GM21526 (cell line): Measurements from ENCODE around the gene SLC12A4.
"Not testable (repeated sequence)": the region's sequence is repeated elsewhere in the genome, so short reads cannot be mapped to it uniquely, and the experiment has no call there.

Experiments
- ATAC-seq: cut with Tn5 transposase; IDR thresholded peaks from one replicate; pipeline ENCODE4 v1.9.1; 2021; ENCODE audit warnings: moderate library complexity; ENCODE audit not compliant: unreplicated experiment, low FRiP score

The SLC12A4 gene

DNA sequence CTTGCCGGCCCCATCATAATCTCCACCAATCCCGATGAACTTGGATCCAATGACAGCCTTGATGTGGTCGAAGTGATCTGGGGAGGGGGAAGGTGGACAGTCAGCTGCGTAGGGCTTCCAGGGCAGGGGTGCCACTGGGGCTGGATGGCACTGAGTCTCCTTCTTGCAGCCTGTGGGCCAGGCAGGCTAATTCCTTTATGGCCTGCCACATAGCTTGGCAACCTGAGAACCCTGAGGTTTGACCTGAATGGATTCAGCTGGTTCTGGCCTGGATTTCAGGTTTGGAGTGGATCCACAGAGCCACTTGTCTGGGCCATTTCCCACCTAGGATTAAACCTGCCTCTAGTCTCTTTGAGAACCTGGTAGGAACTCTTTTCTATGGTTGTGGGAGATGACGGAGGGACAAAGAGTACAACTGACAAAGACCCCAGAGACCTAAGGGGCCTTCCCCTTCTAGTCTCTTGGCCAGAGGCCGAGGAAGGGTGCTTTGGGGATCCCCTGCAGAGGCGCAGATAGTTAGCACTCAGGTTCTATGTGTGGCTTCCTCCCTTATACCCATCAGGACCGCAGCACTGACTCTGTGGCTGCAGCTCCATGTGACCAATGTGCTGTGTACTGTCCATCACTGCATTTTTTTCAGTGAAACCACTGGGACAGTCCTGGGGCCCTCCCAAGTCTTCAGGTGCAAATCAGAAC, 21.0 kb upstream of the SLC12A4 start:
- no peak for ATAC-seq

DNA sequence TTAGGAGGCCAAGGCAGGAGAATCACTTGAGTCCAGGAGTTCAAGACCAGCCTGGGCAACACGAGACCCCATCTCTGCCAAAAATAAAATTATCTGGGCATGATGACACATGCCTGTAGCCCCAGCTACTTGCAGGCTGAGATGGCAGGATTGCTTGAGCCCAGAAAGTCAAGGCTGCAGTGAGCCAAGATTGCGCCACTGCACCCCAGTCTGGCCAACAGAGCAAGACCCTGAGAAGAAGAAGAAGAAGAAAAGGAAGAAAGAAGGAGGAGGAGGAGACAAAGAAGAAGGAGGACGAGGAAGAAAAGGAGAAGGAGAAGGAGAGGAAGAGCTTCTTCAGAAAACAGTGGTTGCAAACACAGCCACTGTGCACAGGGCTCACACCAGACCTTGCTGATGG, 20.2 kb upstream of the SLC12A4 start:
- no peak for ATAC-seq

DNA sequence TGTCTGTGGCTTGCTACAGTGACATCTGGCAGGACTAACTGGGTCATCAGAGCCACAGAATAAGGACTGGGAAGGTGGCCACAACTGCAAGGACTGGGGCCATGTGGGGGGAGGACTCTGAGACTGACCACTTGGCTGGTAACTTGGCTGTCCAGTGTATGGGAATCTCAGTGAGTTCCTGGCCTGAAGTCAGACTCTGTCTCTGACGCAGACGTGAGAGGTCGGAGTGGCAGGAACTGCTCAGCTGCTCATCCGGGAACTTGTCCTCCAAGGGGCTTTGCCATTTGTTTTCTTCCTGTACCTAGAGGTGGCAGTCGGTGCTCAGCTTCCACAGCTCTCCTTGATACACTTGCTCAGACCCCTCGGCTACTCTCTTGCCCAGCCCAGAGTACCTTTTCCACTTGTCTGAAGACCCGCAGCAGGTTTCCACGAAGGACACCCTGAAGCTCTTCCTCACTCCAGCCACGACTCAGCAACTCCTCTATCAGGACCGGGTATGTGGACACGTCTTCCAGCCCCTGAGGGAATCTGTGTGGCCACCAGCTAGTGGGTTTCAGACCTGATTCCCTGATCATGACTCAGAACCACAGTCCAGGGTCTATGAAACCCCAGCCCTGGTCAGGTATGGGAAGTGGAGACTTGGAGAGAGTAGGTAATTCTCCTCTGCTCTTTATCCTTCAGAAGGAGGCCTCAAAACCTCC, 19.2 kb upstream of the SLC12A4 start:
- ATAC-seq = no peak

DNA sequence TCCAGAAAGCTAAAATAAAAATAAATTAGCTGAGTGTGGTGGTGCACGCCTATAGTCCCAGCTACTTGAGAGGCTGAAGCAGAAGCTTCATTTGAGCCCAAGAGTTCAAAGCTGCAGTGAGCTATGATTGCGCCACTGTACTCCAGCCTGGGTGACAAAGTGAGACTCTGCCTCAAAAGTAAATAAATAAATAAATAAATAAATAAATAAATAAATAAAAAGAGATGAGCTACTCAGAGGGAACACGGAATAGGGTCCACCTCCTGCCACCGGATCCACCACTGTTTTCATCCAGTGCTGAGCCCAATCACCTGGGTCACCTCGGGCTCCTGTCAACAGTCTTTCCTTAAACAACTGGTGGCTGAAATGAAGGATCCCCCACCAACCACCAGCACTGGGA, 18.5 kb upstream of the SLC12A4 start:
- ATAC-seq = no peak

DNA sequence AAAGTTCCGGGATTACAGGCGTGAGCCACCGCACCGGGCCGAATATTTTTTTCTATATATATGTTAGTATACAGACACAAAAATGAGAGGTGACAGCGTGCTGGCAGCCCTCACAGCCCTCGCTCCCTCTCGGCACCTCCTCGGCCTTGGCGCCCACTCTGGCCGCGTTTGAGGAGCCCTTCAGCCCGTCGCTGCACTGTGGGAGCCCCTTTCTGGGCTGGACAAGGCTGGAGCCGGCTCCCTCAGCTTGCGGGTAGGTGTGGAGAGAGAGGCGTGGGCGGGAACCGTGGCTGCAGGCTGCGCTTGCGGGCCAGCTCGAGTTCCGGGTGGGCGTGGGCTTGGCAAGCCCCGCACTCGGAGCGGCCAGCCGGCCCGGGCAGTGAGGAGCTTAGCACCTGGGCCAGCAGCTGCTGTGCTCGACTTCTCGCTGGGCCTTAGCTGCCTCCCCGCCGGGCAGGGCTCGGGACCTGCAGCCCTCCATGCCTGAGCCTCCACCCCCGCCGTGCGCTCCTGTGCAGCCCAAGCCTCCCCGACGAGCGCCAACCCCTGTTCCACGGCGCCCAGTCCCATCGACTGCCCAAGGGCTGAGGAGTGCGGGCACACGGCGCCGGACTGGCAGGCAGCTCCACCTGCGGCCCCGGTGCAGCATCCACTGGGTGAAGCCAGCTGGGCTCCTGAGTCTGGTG, 13.7 kb upstream of the SLC12A4 start:
- ATAC-seq = no peak

DNA sequence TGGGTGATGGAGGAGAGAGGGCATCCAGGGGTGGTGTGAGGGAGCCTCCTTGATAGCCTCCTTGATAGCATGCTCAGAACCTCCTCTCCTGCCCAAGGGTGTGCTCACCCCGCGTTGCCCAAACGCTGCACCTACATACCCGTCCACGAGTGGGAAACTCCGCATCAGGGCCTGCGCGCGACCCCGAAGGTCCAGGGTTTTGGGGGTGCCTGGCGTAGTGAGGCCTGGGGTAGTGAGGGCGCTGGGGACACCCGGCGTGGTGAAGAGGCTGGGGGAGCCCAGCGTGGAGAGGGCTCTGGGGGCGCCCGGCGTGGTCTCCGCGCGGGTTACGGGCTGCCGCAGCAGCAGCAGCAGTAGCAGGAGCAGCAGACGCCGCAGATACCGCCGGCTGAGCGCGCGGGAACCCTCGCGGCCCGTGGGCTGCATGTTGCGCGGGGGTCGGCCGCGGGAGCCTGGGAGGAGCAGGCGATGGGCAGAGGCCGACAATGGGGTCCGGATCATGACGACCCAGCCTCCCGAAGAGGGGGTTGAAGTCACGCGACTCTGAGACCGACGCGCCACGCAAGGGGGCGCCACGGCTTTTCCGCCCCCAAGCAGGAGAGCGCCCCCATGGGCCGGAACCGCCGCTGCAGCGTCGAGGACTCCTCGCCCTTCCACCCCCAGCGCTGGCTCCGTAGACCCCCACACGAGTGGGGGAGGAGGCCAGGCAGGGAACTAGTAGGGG, 11.7 kb upstream of the SLC12A4 start, which contains the start of gene DPEP3:
Gene DPEP3 (minus strand): TSS at position 545 of the 724 bp plus-strand sequence. CDS start 119 bp downstream, at position 426.
- ATAC-seq = no peak

DNA sequence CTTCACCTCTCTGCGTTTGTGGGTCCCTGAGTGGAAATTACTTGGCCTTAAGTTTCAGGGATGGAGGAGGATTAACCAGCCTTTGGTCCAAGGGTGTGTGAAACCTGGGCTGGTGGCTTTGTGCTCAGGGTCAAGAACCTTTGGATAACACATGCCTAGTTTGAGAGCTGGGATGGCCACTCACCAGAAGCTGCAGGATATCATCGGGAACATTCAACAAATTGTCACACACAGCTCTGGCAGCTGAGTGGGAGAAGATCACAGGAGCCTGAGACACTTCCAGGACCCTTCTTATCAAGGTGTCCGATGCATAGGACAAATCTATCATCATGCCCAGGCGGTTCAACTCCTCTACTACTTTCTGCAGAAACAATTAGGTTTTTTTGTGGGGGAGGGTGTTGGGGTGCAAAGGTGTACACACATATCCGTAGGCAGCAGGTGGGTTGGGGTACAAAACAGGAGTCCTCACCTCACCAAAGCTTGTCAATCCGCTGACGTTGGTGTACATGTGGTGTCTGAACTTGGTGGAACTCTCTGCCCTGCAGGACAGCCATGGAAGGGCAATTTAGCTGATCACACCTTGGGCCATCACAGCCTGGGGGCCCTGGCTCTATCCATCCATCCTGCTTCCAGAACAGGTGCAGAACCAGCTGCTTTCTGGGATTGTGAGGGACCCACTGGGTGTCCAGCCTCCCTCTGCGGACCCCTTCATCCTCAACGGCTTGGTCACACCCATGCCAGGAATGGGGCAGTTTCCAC, 9.2 kb upstream of the SLC12A4 start:
- no peak for ATAC-seq

DNA sequence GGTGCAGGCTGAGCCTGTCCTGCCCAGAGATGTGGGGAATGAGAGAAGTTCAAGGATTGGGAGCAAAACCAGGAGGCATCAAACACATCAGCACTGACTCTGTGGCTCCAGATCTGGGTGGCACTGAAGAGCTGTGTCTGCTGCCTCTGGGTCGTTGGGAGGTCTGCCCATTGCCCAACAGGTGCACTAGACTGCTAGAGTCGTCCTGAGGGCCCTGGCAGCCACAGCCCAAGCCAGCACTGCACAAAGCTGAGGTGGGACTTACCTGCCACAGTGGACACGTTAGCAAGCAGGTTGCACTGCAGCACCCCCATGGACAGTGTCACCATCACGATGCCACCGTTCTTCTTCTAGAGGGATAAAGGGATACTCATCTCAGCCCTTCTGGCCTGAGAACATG, 8.6 kb upstream of the SLC12A4 start:
- ATAC-seq = no peak

DNA sequence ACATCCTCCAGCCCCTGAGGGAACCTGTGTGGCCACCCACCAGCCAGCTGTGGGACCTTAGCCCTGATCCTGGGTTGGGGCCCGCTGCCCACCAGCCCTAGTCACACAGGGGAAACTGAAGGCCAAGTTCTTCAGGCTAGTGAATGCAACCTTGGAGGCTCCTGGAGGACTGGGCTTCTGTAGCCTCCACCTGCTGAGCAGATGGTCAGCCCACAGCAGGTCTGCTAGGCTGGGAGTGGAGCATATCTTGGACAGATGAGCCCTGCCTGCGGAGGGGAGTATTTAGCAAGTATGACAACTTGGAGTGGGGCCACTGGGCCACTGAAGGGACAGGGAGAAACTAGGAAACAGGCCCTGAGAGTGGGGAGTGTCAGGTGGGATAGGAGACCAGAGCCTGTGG, 7.8 kb upstream of the SLC12A4 start:
- ATAC-seq = no peak

DNA sequence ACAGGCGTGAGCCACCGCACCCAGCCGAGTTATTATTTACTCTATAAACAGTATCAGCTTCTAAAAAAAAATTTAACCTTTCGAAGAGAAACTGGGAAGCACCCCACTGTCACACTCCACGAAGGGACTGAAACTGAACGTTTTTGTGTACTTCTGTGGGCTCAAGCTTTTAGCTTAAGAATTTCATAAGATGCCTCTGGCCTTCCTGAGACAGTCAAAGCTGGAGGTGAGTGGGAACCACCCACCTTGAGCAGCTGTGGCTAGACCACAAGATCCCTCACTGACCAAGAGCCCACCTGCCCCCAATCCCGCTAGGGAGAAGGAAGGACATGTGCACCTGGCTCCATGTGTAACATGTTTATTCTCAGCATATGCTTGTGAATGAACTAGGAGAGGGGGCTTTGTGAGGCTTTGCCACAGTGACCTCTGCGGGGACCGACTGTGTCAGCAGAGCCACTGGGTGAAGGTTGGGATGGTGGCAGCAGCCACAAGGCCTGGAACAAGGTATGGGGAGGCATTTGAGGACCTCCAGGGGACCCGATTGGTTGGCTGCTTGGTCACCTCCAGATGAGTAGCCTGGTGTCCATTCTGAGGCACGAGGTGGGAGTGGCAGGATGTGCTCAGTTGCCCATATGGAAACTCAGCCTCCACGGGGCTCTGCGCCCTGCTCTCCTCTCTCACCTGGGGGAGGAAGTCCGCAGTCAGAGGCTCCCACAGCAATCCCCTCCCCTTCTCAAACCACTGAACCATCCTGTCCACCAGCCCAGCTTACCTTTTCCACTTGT, 7.1 kb upstream of the SLC12A4 start:
- no peak for ATAC-seq

DNA sequence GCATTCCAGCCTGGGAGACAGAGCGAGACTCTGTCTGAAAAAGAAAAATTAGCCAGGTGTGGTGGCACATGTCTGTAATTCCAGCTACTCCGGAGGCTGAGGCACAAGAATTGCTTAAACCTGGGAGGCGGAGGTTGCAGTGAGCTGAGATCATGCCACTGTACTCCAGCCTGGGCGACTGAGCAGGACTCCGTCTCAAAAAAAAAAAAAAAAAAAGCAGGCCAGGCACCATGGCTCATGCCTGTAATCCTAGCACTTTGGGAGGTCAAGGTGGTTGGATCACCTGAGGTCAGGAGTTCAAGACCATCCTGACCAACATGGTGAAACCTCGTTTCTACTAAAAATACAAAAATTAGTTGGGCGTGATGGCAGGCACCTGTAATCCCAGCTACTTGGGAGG, 3.8 kb upstream of the SLC12A4 start:
- not testable (repeated sequence) for ATAC-seq

DNA sequence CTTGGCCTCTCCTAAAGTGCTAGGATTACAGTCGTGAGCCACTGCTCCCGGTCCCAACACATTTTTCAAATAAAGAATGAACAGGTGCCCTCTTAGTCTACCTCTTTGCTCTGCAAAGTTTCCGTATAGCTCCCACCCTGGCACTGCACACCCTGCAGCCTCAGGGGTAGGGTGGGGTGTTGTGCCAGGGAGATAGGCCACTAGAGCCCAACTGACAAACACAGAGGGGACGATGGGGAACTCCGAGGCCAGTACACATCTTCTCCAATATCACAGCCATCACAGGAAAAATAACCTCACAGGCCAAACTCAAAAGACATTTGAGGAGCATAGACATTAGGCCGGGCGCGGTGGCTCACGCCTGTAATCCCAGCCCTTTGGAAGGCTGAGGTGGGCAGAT, 2.7 kb upstream of the SLC12A4 start:
- no peak for ATAC-seq

DNA sequence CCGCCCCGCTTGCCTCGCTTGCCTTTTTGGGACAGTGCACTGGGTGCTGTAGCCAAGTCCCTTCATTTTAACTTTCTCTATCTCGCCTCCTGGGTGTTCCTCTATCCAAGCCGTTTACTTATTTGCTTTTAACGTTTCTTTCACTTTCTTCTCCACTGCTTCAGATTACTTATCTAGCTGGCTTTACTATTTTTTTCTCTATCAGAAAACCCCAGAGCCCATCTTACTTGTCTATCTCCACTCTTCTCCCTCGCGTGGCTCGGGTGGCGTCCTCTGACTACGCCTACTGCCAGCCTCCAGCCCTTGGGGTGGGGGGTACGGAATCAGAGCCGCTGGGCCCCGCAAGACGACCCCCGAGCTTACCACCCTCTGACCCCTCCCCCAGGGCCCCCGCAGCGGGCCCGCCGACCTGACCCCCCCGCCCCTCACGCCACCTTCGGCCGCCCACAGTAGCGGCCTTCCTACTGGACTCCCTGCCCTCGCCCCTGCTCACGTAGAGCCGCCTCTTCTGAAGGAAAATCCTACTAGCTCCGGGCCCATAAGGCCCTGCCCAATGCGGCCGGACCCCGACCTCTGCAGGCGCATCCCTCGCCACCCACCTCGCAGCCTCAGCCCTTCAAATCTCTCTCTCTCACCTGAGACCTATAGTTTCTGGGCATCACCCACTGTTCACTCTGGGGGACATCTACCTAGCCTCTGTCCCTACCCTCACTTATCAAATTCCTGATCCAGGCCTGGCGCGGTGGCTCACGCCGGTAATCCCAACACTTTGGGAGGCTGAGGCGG, 1.0 kb upstream of the SLC12A4 start:
- no peak for ATAC-seq

DNA sequence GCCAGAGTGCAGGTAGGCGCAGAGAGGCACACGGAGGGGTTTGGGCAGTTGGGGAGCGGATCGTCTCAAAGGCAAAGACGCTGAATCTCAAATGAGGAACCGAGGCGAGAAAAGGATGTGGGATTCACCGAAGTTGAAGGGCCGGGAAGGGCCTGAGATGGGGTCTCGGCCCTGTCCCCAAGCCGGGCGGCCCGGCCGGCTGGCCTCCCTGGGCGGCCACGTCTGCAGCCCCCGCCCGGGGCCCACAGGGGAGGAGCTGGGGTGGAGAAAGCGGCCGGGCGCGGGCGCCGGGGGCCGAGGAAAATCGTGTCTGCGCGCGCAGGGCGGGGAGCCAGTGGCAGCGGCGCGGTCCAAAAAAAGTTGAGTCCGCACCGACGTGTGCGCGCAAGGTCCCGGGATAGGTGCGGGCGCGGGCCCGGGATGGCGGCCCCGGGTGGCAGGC, 458 bp downstream of the SLC12A4 start:
- peak; percentile 16 for ATAC-seq

DNA sequence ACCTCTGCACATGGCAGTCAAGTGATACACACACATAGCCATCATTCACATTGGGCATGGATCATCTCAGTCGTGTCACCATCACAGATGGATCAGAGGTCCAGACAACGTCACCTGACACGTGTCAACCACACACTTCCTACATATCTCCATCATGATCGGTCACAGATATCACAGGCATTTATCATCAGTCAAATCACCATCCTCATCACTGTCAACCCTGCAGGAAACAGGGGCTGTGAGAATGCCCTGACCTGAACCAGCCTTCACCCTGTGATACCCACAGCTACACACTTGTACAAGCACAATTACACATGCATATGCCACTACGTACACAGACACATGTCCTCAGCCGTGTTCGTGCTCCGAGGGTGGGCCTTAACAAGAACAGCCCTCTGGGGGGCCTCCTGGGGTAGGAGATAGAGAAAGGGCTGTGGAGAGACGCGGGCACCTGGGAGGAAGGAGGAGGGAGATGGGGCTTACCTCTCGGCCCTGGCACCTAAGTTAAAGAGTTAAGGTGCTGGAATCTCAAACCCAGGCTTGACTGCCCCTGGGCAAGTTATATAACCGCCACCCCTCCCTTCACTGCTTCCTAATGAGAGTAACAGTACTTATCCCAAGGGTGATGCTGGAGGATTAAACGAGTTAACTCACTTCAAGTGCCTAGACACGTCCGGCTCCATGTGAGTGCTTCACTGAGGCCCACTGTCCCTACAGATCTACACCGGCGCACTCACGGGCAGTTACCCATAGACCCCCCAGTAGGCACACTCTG, 1.1 kb downstream of the SLC12A4 start:
- no peak for ATAC-seq

DNA sequence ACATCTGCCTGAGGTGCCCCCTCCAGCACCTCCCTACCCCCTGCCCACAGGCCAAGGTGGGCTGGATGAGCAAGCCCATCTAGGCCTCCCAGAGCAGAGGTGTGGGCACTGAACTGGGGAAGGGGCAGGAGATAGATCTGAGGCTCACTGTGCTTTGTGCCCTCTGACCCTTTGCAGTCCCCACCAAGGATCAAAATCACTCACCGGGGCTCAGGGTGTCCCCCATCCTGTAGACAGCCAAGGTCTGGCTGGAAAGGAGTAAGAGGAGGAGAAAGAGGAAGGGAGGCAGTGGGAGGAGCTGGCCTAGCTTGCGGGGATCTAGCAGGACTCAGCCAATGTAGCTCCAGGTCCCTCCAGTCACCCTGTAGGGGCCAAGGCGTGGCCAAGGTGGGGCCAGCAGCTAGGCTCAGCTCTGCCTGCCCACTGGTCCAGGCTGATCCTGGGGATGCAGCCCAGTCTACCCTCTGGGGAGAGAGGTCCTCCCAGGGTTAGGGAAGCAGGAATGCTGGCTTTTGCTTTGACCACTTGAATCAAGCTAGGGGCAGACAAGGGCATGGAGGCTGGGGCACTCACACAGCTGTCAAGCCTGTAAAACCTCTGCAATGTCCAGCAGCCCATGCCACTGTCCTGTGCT, 1.8 kb downstream of the SLC12A4 start:
- ATAC-seq = no peak
